ENCODE data around the gene THEMIS2.
"Not testable (repeated sequence)": the region's sequence is repeated elsewhere in the genome, so short reads cannot be mapped to it uniquely, and the experiment has no call there.

The THEMIS2 gene

GRCh38 chr1:27862671-27863537, 9.4 kb upstream of the THEMIS2 start:
- DNase-seq (ENCODE audit: low read depth) = no peak

- DNase-seq (ENCODE audit: low read depth) = no peak
These were observed 8.8 kb upstream of the THEMIS2 start for GRCh38 chr1:27863538-27863915.

- DNase-seq (ENCODE audit: low read depth) = no peak
These were observed 8.0 kb upstream of the THEMIS2 start for GRCh38 chr1:27864264-27864895.

- no peak for DNase-seq (ENCODE audit: low read depth)
These were observed 6.5 kb upstream of the THEMIS2 start for GRCh38 chr1:27865821-27866220.

- DNase-seq (ENCODE audit: low read depth) = no peak
These were observed 3.8 kb upstream of the THEMIS2 start for GRCh38 chr1:27868556-27868931.

GRCh38 chr1:27868932-27869718, 3.2 kb upstream of the THEMIS2 start:
- peak; percentile 55 for DNase-seq (ENCODE audit: low read depth)

- DNase-seq (ENCODE audit: low read depth) = no peak
These were observed 2.6 kb upstream of the THEMIS2 start for GRCh38 chr1:27869719-27870085.

GRCh38 chr1:27871076-27871475, 1.3 kb upstream of the THEMIS2 start:
- DNase-seq (ENCODE audit: low read depth) = not testable (repeated sequence)

- DNase-seq (ENCODE audit: low read depth) = no peak
These were observed 633 bp downstream of the THEMIS2 start for GRCh38 chr1:27872802-27873551.

GRCh38 chr1:27873671-27874384, 1.5 kb downstream of the THEMIS2 start:
- no peak for DNase-seq (ENCODE audit: low read depth)

- DNase-seq (ENCODE audit: low read depth) = no peak
These were observed 4.2 kb downstream of the THEMIS2 start for GRCh38 chr1:27876341-27877114.

- no peak for DNase-seq (ENCODE audit: low read depth)
These were observed 4.7 kb downstream of the THEMIS2 start for GRCh38 chr1:27877115-27877416.

GRCh38 chr1:27878039-27878438, 5.7 kb downstream of the THEMIS2 start:
- no peak for DNase-seq (ENCODE audit: low read depth)

GRCh38 chr1:27878787-27879335, 6.5 kb downstream of the THEMIS2 start:
- DNase-seq (ENCODE audit: low read depth) = no peak

- no peak for DNase-seq (ENCODE audit: low read depth)
These were observed 7.2 kb downstream of the THEMIS2 start for GRCh38 chr1:27879374-27880082.

GRCh38 chr1:27882543-27882903, 10.2 kb downstream of the THEMIS2 start:
- DNase-seq (ENCODE audit: low read depth) = no peak

GRCh38 chr1:27883536-27883935, 11.2 kb downstream of the THEMIS2 start:
- DNase-seq (ENCODE audit: low read depth) = no peak

GRCh38 chr1:27884006-27884954, 11.9 kb downstream of the THEMIS2 start:
- no peak for DNase-seq (ENCODE audit: low read depth)

GRCh38 chr1:27885114-27885528, 12.8 kb downstream of the THEMIS2 start:
- no peak for DNase-seq (ENCODE audit: low read depth)
